GM18907 (cell line): ENCODE data around the gene THRB.
A peak's percentile ranks its signal among the peaks of the same experiment; 100 is the strongest.
"Not testable (repeated sequence)": the region's sequence is repeated elsewhere in the genome, so short reads cannot be mapped to it uniquely, and the experiment has no call there.

Source experiments
- ATAC-seq: cut with Tn5 transposase; IDR thresholded peaks from one replicate; pipeline ENCODE4 v1.9.1; 2021; ENCODE audit warnings: mild to moderate bottlenecking, moderate library complexity; ENCODE audit not compliant: unreplicated experiment

The THRB gene

GRCh38 chr3:24128199-24129005 lies 366.2 kb downstream of the THRB start:
- no peak for ATAC-seq

DNA sequence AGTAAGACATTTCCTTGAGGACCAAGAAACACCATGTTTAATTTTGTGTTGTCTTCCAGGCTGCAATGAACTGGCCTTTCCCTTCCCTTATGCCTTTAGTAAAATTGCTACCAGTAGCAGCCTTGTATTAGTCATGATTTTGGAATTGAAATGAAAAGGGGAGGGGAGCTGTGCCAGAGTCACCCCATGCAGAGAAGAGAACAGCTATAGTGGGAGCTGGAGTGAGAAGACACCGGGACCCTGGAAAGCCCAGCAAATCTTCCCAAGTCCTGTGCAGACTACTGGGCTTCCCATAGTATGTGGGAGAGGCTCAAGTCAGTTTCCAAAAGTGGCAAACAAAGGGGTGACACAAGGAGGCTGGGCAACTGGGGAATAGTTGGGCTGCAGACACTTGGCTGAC lies 371.1 kb downstream of the THRB start:
- ATAC-seq = no peak

- ATAC-seq = no peak
These were observed 374.2 kb downstream of the THRB start for GRCh38 chr3:24120434-24120833.

GRCh38 chr3:24119321-24119751 lies 375.3 kb downstream of the THRB start:
- ATAC-seq = no peak

DNA sequence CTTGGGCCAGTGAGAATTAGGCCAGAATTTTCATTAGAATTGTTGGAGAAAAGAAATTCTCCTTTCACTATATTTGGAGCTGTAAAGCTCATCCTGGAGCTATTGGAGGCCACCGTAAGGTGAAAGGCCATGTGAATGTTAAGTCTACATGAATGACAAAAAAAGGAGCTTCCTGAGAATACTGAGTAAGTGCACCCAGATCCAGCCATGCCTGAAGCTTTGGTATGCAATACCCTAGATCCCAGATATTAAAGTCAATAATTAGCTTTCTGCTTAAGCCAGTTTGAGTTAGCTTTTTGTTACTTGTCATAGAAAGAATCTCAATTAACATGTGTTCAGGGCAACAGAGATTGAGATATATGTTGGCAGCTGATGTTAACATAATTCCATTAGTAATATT lies 377.1 kb downstream of the THRB start:
- no peak for ATAC-seq

GRCh38 chr3:24111711-24112110 lies 382.9 kb downstream of the THRB start:
- ATAC-seq = no peak

DNA sequence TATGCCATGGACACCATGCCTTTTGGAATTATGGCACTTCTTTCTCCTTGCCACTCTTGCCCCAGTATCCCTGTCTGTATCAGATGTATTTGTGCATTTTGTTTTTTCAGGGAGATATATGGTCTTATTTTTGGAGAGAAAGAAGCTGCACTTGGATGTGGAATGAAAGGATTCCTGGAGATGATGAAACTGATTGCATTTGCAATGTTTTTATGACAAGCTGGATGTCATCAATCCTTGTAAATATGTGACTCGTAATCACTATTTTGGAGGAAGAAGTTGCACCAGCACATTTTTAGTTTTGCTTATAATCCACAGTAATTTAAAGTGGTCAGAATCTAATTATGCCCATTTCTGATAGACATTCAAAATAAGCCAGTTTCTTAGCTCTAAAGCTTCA lies 384.6 kb downstream of the THRB start:
- no peak for ATAC-seq

DNA sequence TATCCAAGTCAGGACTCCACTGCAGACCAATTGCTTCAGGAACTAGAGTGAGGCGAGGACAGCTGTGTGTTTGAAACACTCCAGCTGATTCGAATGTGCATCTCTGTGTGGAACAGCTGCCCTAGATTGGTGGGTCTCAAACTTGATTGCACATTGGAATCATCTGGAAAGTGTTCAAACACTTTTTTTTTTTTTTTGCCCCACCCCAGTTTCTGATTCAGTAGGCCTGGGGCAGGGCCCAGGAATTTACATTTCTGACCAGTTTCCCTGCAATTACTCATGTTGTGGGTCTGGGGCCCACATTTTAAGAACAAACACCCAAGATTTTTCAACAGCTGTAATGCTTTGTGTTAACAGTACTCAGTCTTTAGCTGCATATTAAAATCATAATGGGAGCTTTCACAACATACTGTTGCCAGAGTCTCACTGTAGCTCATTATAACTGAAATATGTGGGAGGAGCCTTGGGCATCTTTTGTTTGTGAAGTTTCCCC lies 392.9 kb downstream of the THRB start:
- no peak for ATAC-seq

GRCh38 chr3:24100696-24101402 lies 393.8 kb downstream of the THRB start:
- ATAC-seq = no peak

- no peak for ATAC-seq
These were observed 397.9 kb downstream of the THRB start for GRCh38 chr3:24096695-24097290.

DNA sequence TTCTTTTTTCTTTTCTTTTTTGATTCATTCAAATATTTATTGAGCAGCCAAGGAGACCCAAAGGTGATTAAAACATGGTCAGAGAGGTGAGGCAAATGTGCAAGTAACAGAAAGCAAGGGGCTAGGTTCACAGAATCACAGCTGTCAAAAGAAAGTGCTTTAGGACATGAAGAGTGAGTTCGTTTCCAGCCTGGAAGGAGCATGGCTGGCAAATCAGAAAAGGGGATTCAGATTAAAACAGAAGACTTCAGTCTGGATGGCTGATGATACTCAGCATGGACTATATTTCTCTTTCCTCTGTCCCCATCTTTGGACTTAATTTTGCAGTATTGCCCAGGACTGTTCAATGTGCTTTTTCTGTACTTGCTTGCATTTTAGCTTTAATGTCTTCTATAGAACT lies 398.4 kb downstream of the THRB start:
- no peak for ATAC-seq

DNA sequence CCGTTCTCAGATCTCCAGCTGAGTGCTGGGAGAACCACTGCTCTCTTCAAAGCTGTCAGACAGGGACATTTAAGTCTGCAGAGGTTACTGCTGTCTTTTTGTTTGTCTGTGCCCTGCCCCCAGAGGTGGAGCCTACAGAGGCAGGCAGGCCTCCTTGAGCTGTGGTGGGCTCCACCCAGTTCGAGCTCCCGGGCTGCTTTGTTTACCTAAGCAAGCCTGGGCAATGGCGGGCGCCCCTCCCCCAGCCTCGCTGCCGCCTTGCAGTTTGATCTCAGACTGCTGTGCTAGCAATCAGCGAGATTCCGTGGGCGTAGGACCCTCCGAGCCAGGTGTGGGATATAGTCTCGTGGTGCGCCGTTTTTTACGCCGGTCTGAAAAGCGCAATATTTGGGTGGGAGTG lies 399.8 kb downstream of the THRB start:
- not testable (repeated sequence) for ATAC-seq

DNA sequence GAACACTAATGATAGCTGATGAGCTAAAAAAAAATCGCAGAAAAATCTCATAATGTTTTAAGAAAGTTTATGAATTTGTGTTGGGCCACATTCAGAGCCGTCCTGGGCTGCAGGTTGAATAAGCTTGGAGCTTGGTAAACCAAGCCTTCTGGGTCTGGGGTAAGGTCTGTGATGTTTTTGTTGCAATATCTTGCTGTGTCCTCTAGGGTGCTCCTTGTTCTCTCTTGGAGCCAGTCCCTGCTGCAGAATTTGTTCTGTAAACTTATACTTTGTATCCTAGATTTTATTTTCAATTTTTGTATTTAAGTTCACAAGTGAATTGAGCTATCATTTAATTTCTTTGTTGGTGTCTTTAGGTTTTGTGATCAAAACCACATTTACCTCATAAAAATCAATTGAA lies 405.9 kb downstream of the THRB start:
- peak; percentile 88 for ATAC-seq

DNA sequence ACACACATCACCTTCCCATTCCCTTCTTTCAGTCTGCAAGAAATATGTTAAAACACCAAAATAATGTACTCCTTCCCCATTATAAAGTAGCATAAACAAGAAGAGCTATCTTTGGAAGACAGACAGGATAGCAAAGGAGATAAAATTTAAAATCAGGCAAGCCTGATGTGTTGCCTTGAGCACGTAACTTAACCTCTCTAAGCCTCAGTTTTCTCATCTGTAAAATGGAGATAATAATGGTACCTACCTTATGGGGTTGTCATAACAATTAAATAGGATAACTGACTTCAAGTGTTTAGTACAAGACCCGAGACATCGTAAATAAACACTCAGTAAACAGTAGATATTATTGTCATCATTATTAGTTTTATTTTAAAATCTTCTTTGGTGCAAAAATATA lies 407.2 kb downstream of the THRB start:
- no peak for ATAC-seq

- ATAC-seq = no peak
These were observed 407.8 kb downstream of the THRB start for GRCh38 chr3:24086617-24087404.

DNA sequence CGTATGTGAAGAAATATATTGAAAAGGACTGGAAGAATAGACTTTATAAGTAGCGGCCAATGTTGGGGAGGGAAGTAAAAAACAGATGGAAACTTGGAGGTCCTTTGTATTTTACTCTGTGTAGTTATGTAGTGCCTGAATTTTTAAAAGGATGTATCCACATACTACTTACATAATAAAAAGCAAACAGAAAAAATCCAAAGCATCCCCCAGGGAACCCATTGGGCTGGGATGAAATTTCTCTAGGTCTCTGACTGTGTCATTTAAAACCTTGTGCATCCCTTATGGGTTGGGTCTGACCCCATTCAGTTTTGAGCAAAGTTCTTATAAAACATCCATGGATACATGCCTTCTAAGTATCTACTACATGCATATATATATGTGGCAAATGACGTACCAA lies 408.4 kb downstream of the THRB start:
- no peak for ATAC-seq

- ATAC-seq = no peak
These were observed 422.5 kb downstream of the THRB start for GRCh38 chr3:24072193-24072592.

DNA sequence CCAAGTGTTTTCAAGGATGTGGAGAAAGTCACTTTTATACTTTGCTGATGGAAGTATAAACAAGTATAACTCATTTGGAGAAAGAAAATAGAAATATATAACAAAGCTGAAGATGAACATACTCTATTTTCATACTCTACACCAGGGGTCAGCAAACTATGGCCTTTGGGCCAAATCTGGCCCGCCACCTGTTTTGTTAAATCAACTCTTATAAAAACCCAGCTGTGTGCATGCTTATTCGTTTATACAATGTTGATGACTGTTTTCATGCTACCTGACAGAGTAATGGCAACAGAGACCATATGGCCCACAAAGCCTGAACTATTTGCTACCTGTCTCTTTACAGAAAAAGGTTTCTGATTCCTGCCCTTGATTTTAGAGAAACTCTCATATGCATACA lies 425.6 kb downstream of the THRB start:
- no peak for ATAC-seq

- ATAC-seq = no peak
These were observed 427.2 kb downstream of the THRB start for GRCh38 chr3:24067483-24067882.
